ENCODE results near the gene MRPS30.

MRPS30 gene

DNA sequence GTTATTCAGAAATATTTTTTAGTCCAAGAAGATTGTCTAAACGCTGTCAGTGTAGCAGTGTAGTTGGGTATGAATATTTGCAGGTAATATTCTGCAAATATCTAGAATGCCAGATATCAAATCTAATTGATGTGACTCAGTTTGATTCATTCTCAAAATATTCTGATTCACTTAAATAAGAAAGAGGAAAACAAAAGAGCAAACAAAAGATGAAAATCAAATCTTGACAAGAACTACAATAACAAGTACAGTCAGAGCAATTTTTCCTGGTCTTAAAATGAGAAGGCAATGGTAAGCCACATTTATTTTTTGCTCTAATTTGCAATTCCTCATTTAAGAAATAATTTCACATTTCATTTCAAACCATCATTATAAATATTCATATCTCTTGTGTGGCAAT lies 36.0 kb downstream of the MRPS30 start:
- Histone ChIP-seq H3K36me3 (ENCODE audit: control insufficient read depth in 5 of 5, insufficient read depth in 5 of 5, low read length in 5 of 5) (no peaks in the 10 kb centered on the region), H3K27ac (ENCODE audit: low read depth, low read length) (no peak overlapping the region), H3K27me3 (ENCODE audit: control insufficient read depth in 5 of 5, insufficient read depth in 4 of 5, low read length in 5 of 5) (no peaks in the 10 kb centered on the region), H3K9ac (ENCODE audit: low read length in 5 of 5) (no peak overlapping the region), H3K9me3 (ENCODE audit: control insufficient read depth in 5 of 5, low read length in 5 of 5) (no peaks in the 10 kb centered on the region), H3K4me1 (ENCODE audit: control insufficient read depth in 5 of 5, insufficient read depth in 5 of 5, low read length in 5 of 5) (no peaks in the 10 kb centered on the region), H3K4me3 (ENCODE audit: low read depth in 1 of 5, low read length in 5 of 5) (no peak overlapping the region)

DNA sequence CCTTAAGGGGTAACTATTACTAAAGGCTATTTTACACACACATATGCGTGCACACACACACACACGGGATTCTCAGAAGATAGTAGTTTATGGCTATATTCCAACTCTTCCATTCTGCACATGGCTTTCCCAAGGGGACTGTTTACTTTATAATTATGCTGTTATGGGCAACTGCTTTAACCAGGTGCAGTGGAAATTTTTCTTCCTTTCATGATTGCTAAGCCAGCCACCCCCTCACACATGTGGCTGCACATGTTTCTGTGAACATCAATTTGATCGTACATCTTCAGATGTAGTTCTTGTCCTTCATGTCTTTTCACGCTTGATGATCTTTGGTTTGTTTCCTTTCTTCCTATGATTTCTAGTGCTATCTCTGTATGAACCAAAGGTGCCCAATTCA lies 37.0 kb downstream of the MRPS30 start:
- Histone ChIP-seq H3K36me3 (ENCODE audit: control insufficient read depth in 5 of 5, insufficient read depth in 5 of 5, low read length in 5 of 5) (no peaks in the 10 kb centered on the region), H3K9ac (ENCODE audit: low read length in 5 of 5) (no peak overlapping the region), H3K4me3 (ENCODE audit: low read depth in 1 of 5, low read length in 5 of 5) (no peak overlapping the region), H3K27me3 (ENCODE audit: control insufficient read depth in 5 of 5, insufficient read depth in 4 of 5, low read length in 5 of 5) (no peaks in the 10 kb centered on the region), H3K27ac (ENCODE audit: low read depth, low read length) (no peak overlapping the region), H3K9me3 (ENCODE audit: control insufficient read depth in 5 of 5, low read length in 5 of 5) (no peaks in the 10 kb centered on the region), H3K4me1 (ENCODE audit: control insufficient read depth in 5 of 5, insufficient read depth in 5 of 5, low read length in 5 of 5) (no peaks in the 10 kb centered on the region)

DNA sequence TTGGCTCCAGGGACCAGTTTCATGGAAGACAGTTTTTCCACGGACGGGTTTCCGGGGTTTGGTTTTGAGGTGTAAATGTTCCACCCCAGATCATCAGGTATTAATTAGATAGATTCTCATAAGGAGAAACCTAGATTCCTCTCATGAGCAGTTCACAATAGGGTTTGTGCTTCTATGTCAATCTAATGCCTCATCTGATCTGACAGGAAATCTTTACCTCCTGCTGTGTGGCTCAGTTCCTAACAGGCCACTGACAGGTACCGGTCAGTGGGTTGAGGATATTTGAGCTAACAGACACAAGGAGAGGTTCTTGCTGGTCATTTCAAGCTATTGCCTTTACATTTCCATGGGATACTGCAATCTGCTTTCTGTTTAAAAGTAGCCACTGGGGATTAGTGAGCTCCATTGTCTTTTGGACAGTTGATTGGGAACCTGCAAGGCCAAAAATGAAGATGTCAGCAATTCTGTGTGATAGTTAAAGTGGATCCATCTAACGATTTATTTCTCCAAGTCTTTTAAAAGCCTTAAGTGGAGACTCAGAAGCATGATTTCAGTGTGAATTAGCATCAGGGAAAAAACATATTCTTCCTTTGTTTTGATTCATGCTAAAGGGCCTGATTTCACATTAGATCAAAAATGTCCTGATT lies 38.6 kb downstream of the MRPS30 start:
- H3K9ac ChIP-seq (ENCODE audit: low read length in 5 of 5): no peak overlapping the region
- H3K27me3 ChIP-seq (ENCODE audit: control insufficient read depth in 5 of 5, insufficient read depth in 4 of 5, low read length in 5 of 5): no peaks in the 10 kb centered on the region
- H3K27ac ChIP-seq (ENCODE audit: low read depth, low read length): no peak overlapping the region
- no peaks in the 10 kb centered on the region for H3K9me3 ChIP-seq (ENCODE audit: control insufficient read depth in 5 of 5, low read length in 5 of 5)
- H3K4me3 ChIP-seq (ENCODE audit: low read depth in 1 of 5, low read length in 5 of 5): no peak overlapping the region
- H3K36me3 ChIP-seq (ENCODE audit: control insufficient read depth in 5 of 5, insufficient read depth in 5 of 5, low read length in 5 of 5): no peaks in the 10 kb centered on the region
- H3K4me1 ChIP-seq (ENCODE audit: control insufficient read depth in 5 of 5, insufficient read depth in 5 of 5, low read length in 5 of 5): no peaks in the 10 kb centered on the region

DNA sequence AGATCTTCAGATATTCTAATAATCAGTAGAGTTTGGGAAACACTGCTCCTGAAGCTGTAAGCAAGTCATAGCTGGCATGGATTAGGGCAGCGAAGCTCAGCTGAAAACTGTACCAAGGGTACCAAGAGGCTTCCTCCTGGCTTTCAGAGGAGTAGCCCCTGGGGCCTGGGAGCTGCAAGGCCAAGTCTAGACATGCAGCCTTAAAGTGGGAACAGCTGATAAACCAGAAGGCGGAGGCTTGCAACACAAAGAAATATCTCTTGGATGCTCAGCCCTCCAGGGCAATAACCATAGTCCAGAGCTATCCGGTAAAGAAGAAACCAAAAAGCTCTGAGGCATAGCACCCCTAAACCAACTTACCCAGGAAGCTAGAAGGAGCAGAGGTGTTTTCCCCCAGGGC lies 51.5 kb downstream of the MRPS30 start:
- no peaks in the 10 kb centered on the region for H3K9me3 ChIP-seq (ENCODE audit: control insufficient read depth in 5 of 5, low read length in 5 of 5)

DNA sequence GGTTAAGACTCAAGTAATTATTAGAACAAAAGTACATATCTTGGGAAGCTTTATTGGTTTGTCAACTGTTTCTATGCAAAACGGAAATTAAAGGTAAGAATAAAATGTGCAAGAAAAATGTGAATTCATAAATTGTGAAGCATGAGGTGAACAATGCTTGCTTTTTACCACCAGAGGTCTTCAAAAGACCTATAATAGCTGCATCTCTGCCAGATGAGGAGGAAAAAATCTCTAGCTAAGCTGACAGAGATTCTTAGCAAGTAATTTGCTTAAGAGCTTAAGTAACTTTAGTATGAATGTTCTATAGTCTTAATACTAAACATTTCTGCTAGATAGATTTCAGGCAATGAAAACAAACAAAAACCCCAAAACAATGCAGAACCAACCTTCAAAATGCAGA lies 54.1 kb downstream of the MRPS30 start:
- Histone ChIP-seq H3K9ac (ENCODE audit: low read length in 5 of 5) (no peak overlapping the region), H3K9me3 (ENCODE audit: control insufficient read depth in 5 of 5, low read length in 5 of 5) (no peaks in the 10 kb centered on the region), H3K27me3 (ENCODE audit: control insufficient read depth in 5 of 5, insufficient read depth in 4 of 5, low read length in 5 of 5) (no peaks in the 10 kb centered on the region), H3K36me3 (ENCODE audit: control insufficient read depth in 5 of 5, insufficient read depth in 5 of 5, low read length in 5 of 5) (no peaks in the 10 kb centered on the region), H3K27ac (ENCODE audit: low read depth, low read length) (no peak overlapping the region), H3K4me3 (ENCODE audit: low read depth in 1 of 5, low read length in 5 of 5) (no peak overlapping the region), H3K4me1 (ENCODE audit: control insufficient read depth in 5 of 5, insufficient read depth in 5 of 5, low read length in 5 of 5) (no peaks in the 10 kb centered on the region)

More for the DNA sequence above, 51.5 kb downstream of the MRPS30 start:
- no peaks in the 10 kb centered on the region for H3K27me3 ChIP-seq (ENCODE audit: control insufficient read depth in 5 of 5, insufficient read depth in 4 of 5, low read length in 5 of 5)
- H3K9ac ChIP-seq (ENCODE audit: low read length in 5 of 5): no peak overlapping the region
- H3K4me3 ChIP-seq (ENCODE audit: low read depth in 1 of 5, low read length in 5 of 5): no peak overlapping the region
- no peak overlapping the region for H3K27ac ChIP-seq (ENCODE audit: low read depth, low read length)
- no peaks in the 10 kb centered on the region for H3K4me1 ChIP-seq (ENCODE audit: control insufficient read depth in 5 of 5, insufficient read depth in 5 of 5, low read length in 5 of 5)
- H3K36me3 ChIP-seq (ENCODE audit: control insufficient read depth in 5 of 5, insufficient read depth in 5 of 5, low read length in 5 of 5): no peaks in the 10 kb centered on the region
